Measurements from ENCODE around the gene MTMR12. TPM values are rescaled to one million over a fixed set of nuclear protein-coding genes. Genes with fewer than 3 reads are reported as not detected.

The MTMR12 gene
- total RNA-seq, 1 donor from 2014 or later: 36.3 TPM

GRCh38 chr5:32275396-32275741 is 37.4 kb downstream of the MTMR12 start:
- intact Hi-C loops (cut with micrococcal nuclease): loop anchor here (5.0 kb wide), 1 partner anchor 43 kb away; no protein-coding TSS in a partner anchor
- H3K27ac Mint-ChIP-seq: peak overlapping the region; percentile 92
- no peak for TF ChIP-seq CTCF (IDR thresholded peaks at IDR 0.05)
- H3K9me3 Mint-ChIP-seq: no peaks in the 10 kb centered on the region
- CTCF ChIA-PET: interaction anchor here (1.5 kb wide), 1 partner anchor 43 kb away, joined by 4 read pairs; no protein-coding TSS in a partner anchor
- peaks cover 64% of the 10 kb centered on the region for H3K4me1 Mint-ChIP-seq
- peaks cover 48% of the 10 kb centered on the region for H3K36me3 Mint-ChIP-seq (ENCODE audit: low read depth)
- ATAC-seq (ENCODE audit: low read depth) (no peak), DNase-seq (no peak)
- POLR2A ChIA-PET: interaction anchor here (0.6 to 1.0 kb wide), 2 partner anchors 20 to 38 kb away, joined by 3 to 4 read pairs; no protein-coding TSS in a partner anchor
- no peak overlapping the region for H3K4me3 Mint-ChIP-seq
- no peaks in the 10 kb centered on the region for H3K27me3 Mint-ChIP-seq

- intact Hi-C loops (cut with micrococcal nuclease): loop anchor here (5.0 kb wide), 1 partner anchor 42 kb away; no protein-coding TSS in a partner anchor
- POLR2A ChIA-PET: interaction anchor here (1.0 kb wide), 1 partner anchor 39 kb away, joined by 4 read pairs; no protein-coding TSS in a partner anchor
- peaks cover 54% of the 10 kb centered on the region for H3K36me3 Mint-ChIP-seq (ENCODE audit: low read depth)
Observed at GRCh38 chr5:32274548-32275395, 38.0 kb downstream of the MTMR12 start.

GRCh38 chr5:32273821-32274220 is 38.9 kb downstream of the MTMR12 start:
- Mint-ChIP-seq H3K4me3 (no peak overlapping the region), H3K27ac (peak overlapping the region; percentile 65), H3K9me3 (no peaks in the 10 kb centered on the region), H3K36me3 (ENCODE audit: low read depth) (peaks cover 60% of the 10 kb centered on the region), H3K4me1 (peaks cover 52% of the 10 kb centered on the region), H3K27me3 (no peaks in the 10 kb centered on the region)
- POLR2A ChIA-PET: no interaction called here
- no peak for ATAC-seq (ENCODE audit: low read depth)
- no peak for DNase-seq
- no peak for TF ChIP-seq CTCF (IDR thresholded peaks at IDR 0.05)
- intact Hi-C loops (cut with micrococcal nuclease): no loop called here
- CTCF ChIA-PET: interaction anchor here (1.3 to 1.4 kb wide), 2 partner anchors 21 to 41 kb away, joined by 3 read pairs; no protein-coding TSS in a partner anchor

More at GRCh38 chr5:32274548-32275395, 38.0 kb downstream of the MTMR12 start:
- no peak overlapping the region for H3K4me3 Mint-ChIP-seq
- H3K9me3 Mint-ChIP-seq: no peaks in the 10 kb centered on the region
- H3K27me3 Mint-ChIP-seq: no peaks in the 10 kb centered on the region
- no peak for DNase-seq
- no peak for ATAC-seq (ENCODE audit: low read depth)
- peak overlapping the region; percentile 92 for H3K27ac Mint-ChIP-seq
- peaks cover 59% of the 10 kb centered on the region for H3K4me1 Mint-ChIP-seq
- CTCF ChIA-PET: interaction anchor here (1.3 kb wide), 1 partner anchor 20 kb away, joined by 3 read pairs; no protein-coding TSS in a partner anchor
- no peak for TF ChIP-seq CTCF (IDR thresholded peaks at IDR 0.05)

- peaks cover 69% of the 10 kb centered on the region for H3K36me3 Mint-ChIP-seq (ENCODE audit: low read depth)
Observed at GRCh38 chr5:32272746-32273145, 40.0 kb downstream of the MTMR12 start.

More at GRCh38 chr5:32272746-32273145, 40.0 kb downstream of the MTMR12 start:
- CTCF ChIA-PET: interaction anchor here (1.4 kb wide), 1 partner anchor 40 kb away, joined by 3 read pairs; no protein-coding TSS in a partner anchor
- POLR2A ChIA-PET: no interaction called here
- intact Hi-C loops (cut with micrococcal nuclease): no loop called here
- DNase-seq (no peak), ATAC-seq (ENCODE audit: low read depth) (no peak)
- Mint-ChIP-seq H3K4me1 (peaks cover 42% of the 10 kb centered on the region), H3K9me3 (no peaks in the 10 kb centered on the region), H3K27ac (peak overlapping the region; percentile 53), H3K4me3 (no peak overlapping the region), H3K27me3 (no peaks in the 10 kb centered on the region)
- TF ChIP-seq CTCF (IDR thresholded peaks at IDR 0.05): no peak

All from activated B cell treated with CpG ODN at 0.5 μM for 24 hours (primary cell).